Suprapubic skin (tissue), 4 donors: ENCODE measurements around the gene USO1. TPM values are rescaled to one million over a fixed set of nuclear protein-coding genes. Genes with fewer than 3 reads are reported as not detected.

ENCODE experiments used
- DNase-seq, 2 donors: peaks; one replicate each; pipeline ENCODE4 v3.0.0-alpha.2; 2019; ENCODE audit warnings: low spot score in 2 of 2
- H3K27ac ChIP-seq: fragments of 200-600 bp; sonication (generic); one replicate; pipeline ENCODE4 v1.5.1; 2019
- H3K27me3 ChIP-seq: fragments of 200-600 bp; sonication (generic); one replicate; pipeline ENCODE4 v1.5.1; 2019
- H3K36me3 ChIP-seq: fragments of 200-600 bp; sonication (generic); one replicate; pipeline ENCODE4 v1.5.1; 2019
- H3K4me1 ChIP-seq: fragments of 200-600 bp; sonication (generic); one replicate; pipeline ENCODE4 v1.5.1; 2019
- H3K4me3 ChIP-seq: fragments of 200-600 bp; sonication (generic); one replicate; pipeline ENCODE4 v1.5.1; 2019; ENCODE audit warnings: mild to moderate bottlenecking
- H3K9me3 ChIP-seq: fragments of 200-600 bp; sonication (generic); one replicate; pipeline ENCODE4 v1.5.1; 2019
- EP300 ChIP-seq: sonication (generic); formaldehyde crosslinking; IDR thresholded peaks from one replicate; pipeline ENCODE4 v1.6.1; 2017; ENCODE audit warnings: antibody characterized with exemption
- POLR2A ChIP-seq, 2 donors: fragments of 450-650 bp; IDR thresholded peaks; one replicate each; pipeline ENCODE4 v1.6.1; 2017; ENCODE audit warnings: antibody characterized with exemption in 2 of 2, mild to moderate bottlenecking in 2 of 2, moderate library complexity in 2 of 2
- POLR2AphosphoS5 ChIP-seq, 3 donors: sonication (generic); formaldehyde crosslinking; IDR thresholded peaks; one replicate each; pipeline ENCODE4 v1.6.1; 2017; ENCODE audit warnings: antibody characterized with exemption in 3 of 3
- WGBS: methylation state at CpG from one replicate; pipeline ENCODE4 v1.1.5; 2018; 5-methylcytosine and 5-hydroxymethylcytosine counted together
- total RNA-seq, 4 donors: library from RNA; depleted of rRNA; stranded (reverse); fragments of >200 nt; gene quantifications; one replicate each; pipeline ENCODE4 v1.1.0, GENCODE V29; 2016
- TF ChIP-seq, protein P1 (sequence below), 2 donors: fragments of 200-600 bp in 1 of 2; fragments of 450-650 bp in 1 of 2; sonication (generic) in 1 of 2; IDR thresholded peaks; one replicate each; pipeline ENCODE4 v1.5.1; 2016 to 2019; ENCODE audit warnings: antibody characterized with exemption in 2 of 2, mild to moderate bottlenecking in 1 of 2, moderate library complexity in 1 of 2

USO1 gene
- total RNA-seq, 4 donors from 2014 or later, result 46.8 to 61.1 (median 55.2) TPM

DNA sequence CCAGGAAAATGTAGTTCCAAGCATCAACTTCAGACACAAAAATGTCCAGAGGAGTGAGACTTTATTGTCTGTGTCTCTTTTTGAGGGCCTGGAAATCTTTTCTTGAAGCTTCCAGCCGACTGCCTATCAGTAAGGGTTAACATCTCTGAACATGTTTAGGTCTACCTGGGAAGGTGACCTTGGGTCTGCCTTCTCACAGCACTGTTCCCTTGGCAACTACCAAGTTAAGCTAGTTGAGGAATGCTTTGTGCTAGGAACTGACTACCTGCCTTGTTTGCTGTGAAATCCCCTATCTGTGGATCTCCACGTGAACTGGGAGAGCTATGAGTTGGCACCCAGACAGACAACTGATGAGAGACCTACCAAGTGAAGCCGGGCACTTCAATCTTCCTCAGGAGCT, 96.3 kb downstream of the USO1 start:
- TF ChIP-seq POLR2AphosphoS5 (IDR thresholded peaks at IDR 0.05), result no peak
- TF ChIP-seq, protein P1, sequence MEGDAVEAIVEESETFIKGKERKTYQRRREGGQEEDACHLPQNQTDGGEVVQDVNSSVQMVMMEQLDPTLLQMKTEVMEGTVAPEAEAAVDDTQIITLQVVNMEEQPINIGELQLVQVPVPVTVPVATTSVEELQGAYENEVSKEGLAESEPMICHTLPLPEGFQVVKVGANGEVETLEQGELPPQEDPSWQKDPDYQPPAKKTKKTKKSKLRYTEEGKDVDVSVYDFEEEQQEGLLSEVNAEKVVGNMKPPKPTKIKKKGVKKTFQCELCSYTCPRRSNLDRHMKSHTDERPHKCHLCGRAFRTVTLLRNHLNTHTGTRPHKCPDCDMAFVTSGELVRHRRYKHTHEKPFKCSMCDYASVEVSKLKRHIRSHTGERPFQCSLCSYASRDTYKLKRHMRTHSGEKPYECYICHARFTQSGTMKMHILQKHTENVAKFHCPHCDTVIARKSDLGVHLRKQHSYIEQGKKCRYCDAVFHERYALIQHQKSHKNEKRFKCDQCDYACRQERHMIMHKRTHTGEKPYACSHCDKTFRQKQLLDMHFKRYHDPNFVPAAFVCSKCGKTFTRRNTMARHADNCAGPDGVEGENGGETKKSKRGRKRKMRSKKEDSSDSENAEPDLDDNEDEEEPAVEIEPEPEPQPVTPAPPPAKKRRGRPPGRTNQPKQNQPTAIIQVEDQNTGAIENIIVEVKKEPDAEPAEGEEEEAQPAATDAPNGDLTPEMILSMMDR (IDR thresholded peaks at IDR 0.05), result no peak
- TF ChIP-seq POLR2A (IDR thresholded peaks at IDR 0.05), result no peak
- Histone ChIP-seq H3K4me3 (no peak overlapping the region), H3K4me1 (no peaks in the 10 kb centered on the region), H3K27me3 (no peaks in the 10 kb centered on the region), H3K36me3 (no peaks in the 10 kb centered on the region), H3K9me3 (no peaks in the 10 kb centered on the region), H3K27ac (no peak overlapping the region)
- no peak for DNase-seq
- 78% methylated on average over 3 of the region's 3 CpGs for WGBS

DNA sequence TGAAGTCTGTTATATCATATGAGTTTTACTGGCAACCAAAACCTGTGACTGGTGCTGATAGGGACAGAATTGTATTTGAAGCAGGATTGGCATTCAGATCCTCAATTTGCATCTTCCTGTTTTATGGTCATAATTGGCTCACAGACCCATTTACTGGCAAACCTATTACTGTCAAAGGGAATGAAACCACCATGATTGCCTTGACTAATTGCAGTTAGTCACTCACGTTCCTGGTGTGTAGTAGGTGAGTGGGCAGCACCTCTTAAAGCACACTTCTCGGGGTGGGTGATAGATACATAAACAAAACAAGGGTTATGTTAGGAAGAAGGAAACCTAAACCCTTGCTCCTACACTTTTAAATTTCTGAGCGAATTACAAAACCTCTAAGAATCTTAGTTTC, 96.8 kb downstream of the USO1 start:
- no peak overlapping the region for H3K27ac ChIP-seq
- TF ChIP-seq, protein P1 (IDR thresholded peaks at IDR 0.05), result no peak
- TF ChIP-seq POLR2A (IDR thresholded peaks at IDR 0.05), result no peak
- no peak for TF ChIP-seq EP300
- TF ChIP-seq POLR2AphosphoS5 (IDR thresholded peaks at IDR 0.05), result no peak
- no peak overlapping the region for H3K4me3 ChIP-seq
- DNase-seq, result no peak
- no peaks in the 10 kb centered on the region for H3K9me3 ChIP-seq
- H3K36me3 ChIP-seq, result no peaks in the 10 kb centered on the region
- 85% methylated on average over 3 of the region's 3 CpGs for WGBS
- no peaks in the 10 kb centered on the region for H3K27me3 ChIP-seq
- no peaks in the 10 kb centered on the region for H3K4me1 ChIP-seq

DNA sequence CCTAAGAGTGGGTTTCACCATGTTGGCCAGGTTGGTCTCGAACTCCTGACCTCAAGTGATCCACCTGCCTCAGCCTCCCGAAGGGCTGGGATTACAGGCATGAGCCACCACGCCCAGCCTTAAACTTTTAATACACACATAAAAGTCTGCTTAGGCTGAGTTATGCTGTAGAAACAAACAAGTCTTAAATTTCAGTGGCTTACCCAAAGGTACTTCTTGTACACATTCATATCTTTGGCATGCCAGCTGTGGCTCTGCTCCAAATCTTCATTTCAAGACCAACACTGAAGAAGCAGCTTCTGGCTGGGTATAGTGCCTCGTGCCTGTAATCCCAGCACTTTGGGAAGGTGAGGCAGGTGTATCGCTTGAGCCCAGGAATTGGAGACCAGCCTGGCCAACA, 97.6 kb downstream of the USO1 start:
- H3K9me3 ChIP-seq, result no peaks in the 10 kb centered on the region
- no peaks in the 10 kb centered on the region for H3K27me3 ChIP-seq
- no peak overlapping the region for H3K4me3 ChIP-seq
- no peak overlapping the region for H3K27ac ChIP-seq
- no peaks in the 10 kb centered on the region for H3K36me3 ChIP-seq
- no peaks in the 10 kb centered on the region for H3K4me1 ChIP-seq
- DNase-seq, result no peak
- TF ChIP-seq, protein P1 (IDR thresholded peaks at IDR 0.05), result no peak
- TF ChIP-seq POLR2A (IDR thresholded peaks at IDR 0.05), result no peak
- no peak for TF ChIP-seq POLR2AphosphoS5 (IDR thresholded peaks at IDR 0.05)
- TF ChIP-seq EP300, result no peak
- 89% methylated on average over 5 of the region's 5 CpGs for WGBS

DNA sequence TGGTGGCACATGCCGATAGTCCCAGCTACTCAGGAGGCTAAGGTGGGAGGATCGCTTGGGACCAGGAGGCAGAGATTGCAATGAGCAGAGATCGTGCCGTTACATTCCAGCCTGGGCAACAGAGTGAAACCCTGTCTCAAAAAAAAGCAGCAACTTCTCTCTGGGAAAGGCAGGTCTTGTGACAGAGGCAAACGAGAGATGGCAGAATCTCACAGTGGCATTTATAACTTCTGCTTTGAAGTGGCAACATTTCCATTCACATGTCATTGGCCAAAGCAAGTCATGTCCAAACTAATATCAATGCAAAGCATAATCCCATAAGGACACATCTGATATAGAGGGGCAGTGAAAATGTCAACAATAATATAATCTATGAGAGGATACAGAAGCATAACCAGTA, 98.0 kb downstream of the USO1 start:
- DNase-seq, result no peak
- TF ChIP-seq POLR2AphosphoS5 (IDR thresholded peaks at IDR 0.05) (no peak), EP300 (no peak), POLR2A (IDR thresholded peaks at IDR 0.05) (no peak)
- TF ChIP-seq, protein P1 (IDR thresholded peaks at IDR 0.05), result no peak
- WGBS, result 83% methylated on average over 5 of the region's 5 CpGs

DNA sequence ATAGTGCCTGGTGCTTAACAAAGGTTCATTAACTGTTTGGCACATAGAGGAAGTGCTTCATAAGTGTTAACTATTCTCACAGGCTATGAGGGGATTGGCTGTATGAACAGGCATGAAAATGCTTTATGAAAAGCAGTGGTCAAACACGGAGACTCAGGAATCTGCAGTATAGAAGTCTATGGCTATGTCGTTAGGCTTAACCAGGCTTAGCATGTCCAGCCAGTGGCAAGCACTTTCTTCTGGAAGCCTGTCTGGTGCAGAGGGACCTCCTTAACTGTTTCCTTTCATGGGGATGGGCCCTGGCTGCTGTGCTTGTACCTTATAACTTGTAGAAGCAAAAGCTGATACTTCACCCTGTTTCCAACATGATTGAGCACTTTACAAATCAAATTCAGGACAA, 99.4 kb downstream of the USO1 start:
- no peaks in the 10 kb centered on the region for H3K4me1 ChIP-seq
- no peaks in the 10 kb centered on the region for H3K36me3 ChIP-seq
- H3K27ac ChIP-seq, result no peak overlapping the region
- no peaks in the 10 kb centered on the region for H3K27me3 ChIP-seq
- TF ChIP-seq POLR2A (IDR thresholded peaks at IDR 0.05) (no peak), POLR2AphosphoS5 (IDR thresholded peaks at IDR 0.05) (no peak), EP300 (no peak)
- TF ChIP-seq, protein P1 (IDR thresholded peaks at IDR 0.05), result no peak
- no peaks in the 10 kb centered on the region for H3K9me3 ChIP-seq
- H3K4me3 ChIP-seq, result no peak overlapping the region
- WGBS, result 29% methylated on average over 2 of the region's 2 CpGs
- DNase-seq, result no peak

More for the DNA sequence above, 98.0 kb downstream of the USO1 start:
- no peaks in the 10 kb centered on the region for H3K27me3 ChIP-seq
- no peak overlapping the region for H3K27ac ChIP-seq
- H3K9me3 ChIP-seq, result no peaks in the 10 kb centered on the region
- no peaks in the 10 kb centered on the region for H3K4me1 ChIP-seq
- no peak overlapping the region for H3K4me3 ChIP-seq
- no peaks in the 10 kb centered on the region for H3K36me3 ChIP-seq
